GM19467 (cell line): ENCODE data around the gene POFUT2.
"Not testable (repeated sequence)": the region's sequence is repeated elsewhere in the genome, so short reads cannot be mapped to it uniquely, and the experiment has no call there.

Source experiments
- ATAC-seq: cut with Tn5 transposase; IDR thresholded peaks from one replicate; pipeline ENCODE4 v1.9.1; 2021; ENCODE audit warnings: mild to moderate bottlenecking, moderate library complexity; ENCODE audit not compliant: unreplicated experiment

The POFUT2 gene

GRCh38 chr21:45326891-45327440 is 39.3 kb upstream of the POFUT2 start:
- ATAC-seq = no peak

GRCh38 chr21:45326169-45326851 is 38.6 kb upstream of the POFUT2 start:
- no peak for ATAC-seq

GRCh38 chr21:45325206-45326168 is 37.8 kb upstream of the POFUT2 start:
- no peak for ATAC-seq

GRCh38 chr21:45324489-45325205 is 37.0 kb upstream of the POFUT2 start:
- no peak for ATAC-seq

GRCh38 chr21:45323487-45324311 is 36.0 kb upstream of the POFUT2 start:
- ATAC-seq = no peak

GRCh38 chr21:45322960-45323461 is 35.3 kb upstream of the POFUT2 start:
- ATAC-seq = no peak

- ATAC-seq = no peak
Measured at GRCh38 chr21:45322231-45322959, 34.7 kb upstream of the POFUT2 start.

GRCh38 chr21:45320261-45321025 is 32.7 kb upstream of the POFUT2 start:
- no peak for ATAC-seq

- no peak for ATAC-seq
Measured at GRCh38 chr21:45319461-45320211, 31.9 kb upstream of the POFUT2 start.

GRCh38 chr21:45318556-45319404 is 31.1 kb upstream of the POFUT2 start:
- ATAC-seq = no peak

- no peak for ATAC-seq
Measured at GRCh38 chr21:45318146-45318555, 30.5 kb upstream of the POFUT2 start.

- ATAC-seq = no peak
Measured at GRCh38 chr21:45317398-45318145, 29.9 kb upstream of the POFUT2 start.

- ATAC-seq = no peak
Measured at GRCh38 chr21:45316871-45317397, 29.2 kb upstream of the POFUT2 start.

GRCh38 chr21:45315676-45316470 is 28.2 kb upstream of the POFUT2 start:
- not testable (repeated sequence) for ATAC-seq

- no peak for ATAC-seq
Measured at GRCh38 chr21:45313682-45314081, 26.0 kb upstream of the POFUT2 start.
